ENCODE data around the gene LMNA. TPM values are rescaled to one million over a fixed set of nuclear protein-coding genes. Genes with fewer than 3 reads are reported as not detected.

The LMNA gene
- total RNA-seq, 1 experiment from 2014 or later, result 51.0 TPM

- H3K36me3 Mint-ChIP-seq (ENCODE audit: insufficient read depth in 1 of 3, low read depth in 3 of 3), result peaks cover 0 to 1% (median 0%) of the 10 kb centered on the region in 3 experiments; a peak in 1 of 7 replicates
- no peak overlapping the region for H2BK12ac ChIP-seq (ENCODE audit: insufficient read length, low read depth, low read length)
- no peak overlapping the region for H2BK120ac ChIP-seq (ENCODE audit: low read depth, low read length, poor library complexity, severe bottlenecking)
- DNase-seq, result peak; percentile 97
- H3K4me1 ChIP-seq (ENCODE audit: insufficient read depth, low read length), result peaks cover 27% of the 10 kb centered on the region
- H3K18ac ChIP-seq (ENCODE audit: insufficient read length, low read depth, low read length), result no peak overlapping the region
- peak overlapping the region; percentile 29 for H3K4me2 ChIP-seq (ENCODE audit: insufficient read depth, insufficient read length, low read length)
- H3K56ac ChIP-seq (ENCODE audit: insufficient read length, low read depth, low read length), result no peak overlapping the region
- H3K27me3 ChIP-seq (ENCODE audit: insufficient read depth, low read length), result no peaks in the 10 kb centered on the region
- H3K27ac ChIP-seq (ENCODE audit: insufficient read length, low read depth, low read length), result no peak overlapping the region
- H3K9me3 ChIP-seq (ENCODE audit: control insufficient read depth, low read depth, low read length), result no peaks in the 10 kb centered on the region
- no peaks in the 10 kb centered on the region for H3K79me1 ChIP-seq (ENCODE audit: insufficient read depth, low read depth, low read length, poor library complexity, severe bottlenecking)
- H4K8ac ChIP-seq (replicated peaks; ENCODE audit: insufficient read length, low read depth, low read length), result no peak overlapping the region
- WGBS (ENCODE audit: extremely low coverage, insufficient read length, low lambda C conversion rate), result no CpG with 5 or more reads among the region's 20 CpGs
- no peak overlapping the region for H2BK20ac ChIP-seq (ENCODE audit: low read depth, low read length, poor library complexity, severe bottlenecking)
- no peaks in the 10 kb centered on the region for H3K27me3 Mint-ChIP-seq (ENCODE audit: low read depth)
- H4K20me1 ChIP-seq (ENCODE audit: control insufficient read depth, insufficient read depth, insufficient read length), result no peaks in the 10 kb centered on the region
- no peaks in the 10 kb centered on the region for H3K79me2 ChIP-seq (ENCODE audit: insufficient read depth, low read length)
- no peak overlapping the region for H3K23ac ChIP-seq (ENCODE audit: insufficient read length, low read depth, low read length)
- H2AK5ac ChIP-seq (ENCODE audit: insufficient read length, low read length), result no peak overlapping the region
- H2AFZ ChIP-seq (ENCODE audit: low read length), result no peak overlapping the region
- peaks cover 67 to 80% of the 10 kb centered on the region in 2 experiments for H3K4me1 Mint-ChIP-seq
- H4K5ac ChIP-seq (ENCODE audit: insufficient read length, low read depth, low read length), result no peak overlapping the region
- H3K4me3 Mint-ChIP-seq, result peak overlapping the region; percentile 55 to 79
- H3K27ac Mint-ChIP-seq, result peak overlapping the region; percentile 20 to 42 (median 38); a peak in 4 of 7 replicates
- H4K91ac ChIP-seq (ENCODE audit: insufficient read length, low read depth, low read length), result no peak overlapping the region
- H3K4ac ChIP-seq (ENCODE audit: low read depth, low read length), result no peak overlapping the region
- H2BK15ac ChIP-seq (ENCODE audit: low read depth, low read length), result no peak overlapping the region
- no peak overlapping the region for H3K14ac ChIP-seq (ENCODE audit: insufficient read depth, low read length)
- H3T11ph ChIP-seq (ENCODE audit: low read length), result no peak overlapping the region
- no peak overlapping the region for H3K9ac ChIP-seq (ENCODE audit: extremely low read depth, insufficient read length, low read length)
- H2BK5ac ChIP-seq (ENCODE audit: insufficient read length, low read length), result no peak overlapping the region
- H3K9me3 Mint-ChIP-seq, result no peaks in the 10 kb centered on the region
- no peaks in the 10 kb centered on the region for H3K23me2 ChIP-seq (ENCODE audit: insufficient read length, low read depth, low read length, poor library complexity, severe bottlenecking)
- TF ChIP-seq CTCF (conservative IDR thresholded peaks at IDR 0.05), result no peak
Observed at GRCh38 chr1:156149374-156150332, 35.1 kb downstream of the LMNA start.

Measured in H9 (cell line).